ENCODE data around the gene AVL9.

- TF ChIP-seq CTCF (conservative IDR thresholded peaks at IDR 0.05 in 1 of 2, IDR thresholded peaks at IDR 0.05 in 1 of 2; ENCODE audit: extremely low read depth in 1 of 2, insufficient read depth in 1 of 2, low read depth in 1 of 2, low read length in 2 of 2), result no peak
- TF ChIP-seq EZH2 (IDR thresholded peaks at IDR 0.05; ENCODE audit: borderline replicate concordance, low read length), result no peak
Measured at GRCh38 chr7:32500922-32501341, 5.6 kb downstream of the AVL9 start.

Measured in mammary epithelial cell (primary cell).